Neural cell (in vitro differentiated cells): ENCODE measurements around the gene DNAI4. TPM values are rescaled to one million over a fixed set of nuclear protein-coding genes. Genes with fewer than 3 reads are reported as not detected.

Source experiments
- H2AFZ ChIP-seq: fragments of 200-600, 300-800 bp; sonication (generic), shearing (Covaris generic); 2 replicates; pipeline ENCODE4 v1.6.0; 2014; ENCODE audit warnings: low read depth, mild to moderate bottlenecking, antibody characterized with exemption, low read length, moderate library complexity
- H3F3A ChIP-seq: fragments of 200-600 bp; shearing (Covaris generic); 2 replicates; pipeline ENCODE4 v1.6.1; 2016; ENCODE audit warnings: mild to moderate bottlenecking, moderate library complexity, mixed read lengths, antibody characterized with exemption, low read length; ENCODE audit not compliant: insufficient read depth, poor library complexity, severe bottlenecking
- H3K27ac ChIP-seq: fragments of 200-600, 300-800 bp; sonication (generic), shearing (Covaris generic); 2 replicates; pipeline ENCODE4 v1.5.1; 2014; ENCODE audit warnings: mild to moderate bottlenecking, low read length, moderate library complexity
- H3K27me3 ChIP-seq: fragments of 300-800, 200-600 bp; sonication (generic), shearing (Covaris generic); 2 replicates; pipeline ENCODE4 v1.6.0; 2014; ENCODE audit warnings: mild to moderate bottlenecking, low read depth, low read length, moderate library complexity; ENCODE audit not compliant: insufficient read depth
- H3K36me3 ChIP-seq: fragments of 300-800, 200-600 bp; sonication (generic), shearing (Covaris generic); 2 replicates; pipeline ENCODE4 v1.5.1; 2014; ENCODE audit warnings: mild to moderate bottlenecking, antibody characterized with exemption, low read length, moderate library complexity; ENCODE audit not compliant: insufficient read depth
- H3K4me2 ChIP-seq: fragments of 300-800, 200-600 bp; sonication (generic), shearing (Covaris generic); 2 replicates; pipeline ENCODE4 v1.6.0; 2014; ENCODE audit warnings: mild to moderate bottlenecking, low read length
- H3K4me3 ChIP-seq: fragments of 300-800, 200-600 bp; sonication (generic), shearing (Covaris generic); 2 replicates; pipeline ENCODE4 v1.5.1; 2014; ENCODE audit warnings: mild to moderate bottlenecking, low read length, moderate library complexity
- H3K79me2 ChIP-seq: fragments of 200-600 bp; shearing (Covaris generic); replicated peaks from 2 replicates; pipeline ENCODE4 v1.6.0; 2014; ENCODE audit warnings: mild to moderate bottlenecking, low read length, moderate library complexity; ENCODE audit not compliant: insufficient read depth
- H3K9ac ChIP-seq: fragments of 300-800, 200-600 bp; sonication (generic), shearing (Covaris generic); 2 replicates; pipeline ENCODE4 v1.6.1; 2016; ENCODE audit warnings: mild to moderate bottlenecking, low read length, mixed read lengths
- H3K9me2 ChIP-seq: fragments of 200-600 bp; shearing (Covaris generic); 2 replicates; pipeline ENCODE4 v1.6.1; 2016; ENCODE audit warnings: mild to moderate bottlenecking, low read length, mixed read lengths; ENCODE audit not compliant: insufficient read depth
- H3K9me3 ChIP-seq: fragments of 200-600, 300-800 bp; sonication (generic), shearing (Covaris generic); 2 replicates; pipeline ENCODE4 v1.6.1; 2016; ENCODE audit warnings: mild to moderate bottlenecking, mixed run types, low read length, moderate library complexity, mixed read lengths
- H4K20me1 ChIP-seq: fragments of 200-600 bp; shearing (Covaris generic); 2 replicates; pipeline ENCODE4 v1.6.1; 2016; ENCODE audit warnings: mild to moderate bottlenecking, mixed run types; ENCODE audit not compliant: insufficient read depth
- CTCF ChIP-seq: fragments of 450-650 bp; IDR thresholded peaks from 2 replicates; pipeline ENCODE4 v1.5.1; 2014; ENCODE audit warnings: antibody characterized with exemption, mild to moderate bottlenecking, moderate library complexity; ENCODE audit not compliant: poor library complexity, severe bottlenecking
- EP300 ChIP-seq: fragments of 450-650 bp; conservative IDR thresholded peaks from 2 replicates; pipeline ENCODE4 v1.6.1; 2014; ENCODE audit warnings: antibody characterized with exemption, mild to moderate bottlenecking, moderate library complexity; ENCODE audit not compliant: poor library complexity, severe bottlenecking
- EZH2 ChIP-seq: fragments of 200-600, 300-800 bp; shearing (Covaris generic), sonication (generic); IDR thresholded peaks from 2 replicates; pipeline ENCODE4 v1.6.1; 2014; ENCODE audit warnings: antibody characterized with exemption, low read length, borderline replicate concordance, mild to moderate bottlenecking; ENCODE audit not compliant: insufficient read depth, poor library complexity, severe bottlenecking
- MXI1 ChIP-seq: fragments of 450-650 bp; conservative IDR thresholded peaks from 2 replicates; pipeline ENCODE4 v1.6.1; 2014; ENCODE audit warnings: antibody characterized with exemption, mild to moderate bottlenecking; ENCODE audit not compliant: poor library complexity, severe bottlenecking
- POLR2AphosphoS5 ChIP-seq: IDR thresholded peaks from 2 replicates; pipeline ENCODE4 v1.6.1; 2012
- RAD21 ChIP-seq: fragments of 450-650 bp; conservative IDR thresholded peaks from 2 replicates; pipeline ENCODE4 v1.6.1; 2014; ENCODE audit warnings: antibody characterized with exemption, mild to moderate bottlenecking, moderate library complexity
- REST ChIP-seq: IDR thresholded peaks from 2 replicates; pipeline ENCODE4 v1.6.1; 2012; ENCODE audit warnings: borderline replicate concordance
- SMC3 ChIP-seq: fragments of 450-650 bp; conservative IDR thresholded peaks from 2 replicates; pipeline ENCODE4 v1.6.1; 2014; ENCODE audit warnings: antibody characterized with exemption, mild to moderate bottlenecking, moderate library complexity; ENCODE audit not compliant: poor library complexity
- TAF1 ChIP-seq: IDR thresholded peaks from 2 replicates; pipeline ENCODE4 v1.6.1; 2012; ENCODE audit warnings: low read depth
- polyA plus RNA-seq: library from polyadenylated mRNA; depleted of rRNA; stranded (reverse); fragments of >200 nt; gene quantifications from 2 replicates; pipeline ENCODE4 v1.2.3, GENCODE V29; 2014

DNAI4 gene
- polyA plus RNA-seq, 1 donor from 2014 or later, result 4.5 TPM

DNA sequence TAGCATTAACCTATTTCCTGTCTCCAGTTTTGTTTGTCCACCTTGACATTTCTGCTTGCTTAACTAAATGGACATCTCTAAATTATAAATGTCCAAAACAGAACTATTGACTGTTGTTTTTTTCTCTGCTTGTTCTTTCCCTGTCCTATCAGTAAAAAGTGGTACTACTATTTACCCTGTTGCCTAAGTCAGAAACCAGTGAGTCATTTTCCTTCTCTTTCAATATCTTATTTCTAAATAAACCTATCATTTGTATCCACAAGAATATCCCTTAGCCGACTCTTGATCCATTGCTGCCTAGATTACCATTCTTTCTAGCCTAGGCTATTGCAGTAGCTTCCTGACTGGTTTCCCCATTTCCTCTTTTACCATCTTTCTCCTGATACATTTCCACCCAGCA is 22.6 kb upstream of the DNAI4 start:
- TF ChIP-seq SMC3 (no peak), CTCF (no peak), POLR2AphosphoS5 (no peak), TAF1 (no peak), EZH2 (no peak), EP300 (no peak), RAD21 (no peak), REST (no peak)
- no peaks in the 10 kb centered on the region for H3K9me2 ChIP-seq
- H3K36me3 ChIP-seq, result peaks cover 4% of the 10 kb centered on the region
- H3K79me2 ChIP-seq, result peaks cover 6% of the 10 kb centered on the region
- H3F3A ChIP-seq, result no peaks in the 10 kb centered on the region
- H3K9ac ChIP-seq, result no peak overlapping the region
- H3K4me3 ChIP-seq, result no peak overlapping the region
- H3K9me3 ChIP-seq, result no peaks in the 10 kb centered on the region
- no peak overlapping the region for H2AFZ ChIP-seq
- no peaks in the 10 kb centered on the region for H3K27me3 ChIP-seq
- H4K20me1 ChIP-seq, result no peaks in the 10 kb centered on the region
- H3K4me2 ChIP-seq, result no peak overlapping the region
- no peak overlapping the region for H3K27ac ChIP-seq

GRCh38 chr1:66945316-66945715 is 20.7 kb upstream of the DNAI4 start:
- Histone ChIP-seq H3K4me2 (no peak overlapping the region), H3K4me3 (no peak overlapping the region), H3K36me3 (peaks cover 4% of the 10 kb centered on the region), H3K79me2 (peaks cover 6% of the 10 kb centered on the region), H3K9me3 (no peaks in the 10 kb centered on the region), H3K27me3 (no peaks in the 10 kb centered on the region), H2AFZ (no peak overlapping the region), H3F3A (no peaks in the 10 kb centered on the region), H3K27ac (no peak overlapping the region), H3K9me2 (no peaks in the 10 kb centered on the region), H3K9ac (no peak overlapping the region), H4K20me1 (no peaks in the 10 kb centered on the region)
- no peak for TF ChIP-seq POLR2AphosphoS5
- no peak for TF ChIP-seq RAD21
- no peak for TF ChIP-seq TAF1
- no peak for TF ChIP-seq SMC3
- TF ChIP-seq MXI1, result no peak
- TF ChIP-seq EZH2, result no peak
- TF ChIP-seq EP300, result no peak
- TF ChIP-seq REST, result no peak
- TF ChIP-seq CTCF, result no peak
